Measurements from ENCODE around the gene PFDN1.

- TF ChIP-seq POLR2AphosphoS5 (IDR thresholded peaks at IDR 0.05) (peak in 1 of 3 donors; percentile 37), POLR2A (IDR thresholded peaks at IDR 0.05) (no peak)
Measured at GRCh38 chr5:140246378-140247122, 56.4 kb downstream of the PFDN1 start.

Data from transverse colon (tissue), 3 donors.